Subcutaneous abdominal adipose tissue (tissue), 5 donors: ENCODE data around the gene IWS1.
A peak's percentile ranks its signal among the peaks of the same experiment; 100 is the strongest.

Experiments
- H3K27ac ChIP-seq: one replicate; pipeline ENCODE4 v1.7.0; 2013; ENCODE audit warnings: low read depth, mild to moderate bottlenecking, inconsistent platforms, low read length, moderate library complexity
- H3K27me3 ChIP-seq, 5 donors: one replicate each; pipeline ENCODE4 v1.7.0; 2013; ENCODE audit warnings: low read length in 5 of 5, inconsistent platforms in 1 of 5; ENCODE audit not compliant: control insufficient read depth in 5 of 5, insufficient read depth in 4 of 5
- H3K36me3 ChIP-seq, 5 donors: one replicate each; pipeline ENCODE4 v1.7.0; 2013; ENCODE audit warnings: low read length in 5 of 5; ENCODE audit not compliant: control insufficient read depth in 5 of 5, insufficient read depth in 5 of 5
- H3K4me1 ChIP-seq, 5 donors: one replicate each; pipeline ENCODE4 v1.7.0; 2013; ENCODE audit warnings: low read length in 5 of 5, mild to moderate bottlenecking in 3 of 5, moderate library complexity in 1 of 5; ENCODE audit not compliant: control insufficient read depth in 5 of 5, insufficient read depth in 5 of 5
- H3K4me3 ChIP-seq, 5 donors: one replicate each; pipeline ENCODE4 v1.7.0; 2013; ENCODE audit warnings: low read length in 5 of 5, low read depth in 1 of 5
- H3K9ac ChIP-seq, 5 donors: one replicate each; pipeline ENCODE4 v1.7.0; 2013; ENCODE audit warnings: low read length in 5 of 5, mild to moderate bottlenecking in 4 of 5, moderate library complexity in 3 of 5
- H3K9me3 ChIP-seq, 5 donors: one replicate each; pipeline ENCODE4 v1.7.0; 2013; ENCODE audit warnings: low read length in 5 of 5; ENCODE audit not compliant: control insufficient read depth in 5 of 5
- donor health status: healthy.
- donor health status: healthy.
- donor health status: healthy.
- donor health status: healthy.
- donor health status: healthy.

The IWS1 gene

GRCh38 chr2:127569666-127570065 lies 43.4 kb upstream of the IWS1 start:
- H3K27me3 ChIP-seq, result no peaks in the 10 kb centered on the region
- H3K36me3 ChIP-seq, result no peaks in the 10 kb centered on the region
- no peak overlapping the region for H3K9ac ChIP-seq
- H3K27ac ChIP-seq, result peak overlapping the region; percentile 37
- H3K9me3 ChIP-seq, result no peaks in the 10 kb centered on the region
- H3K4me1 ChIP-seq, result peaks cover 10 to 30% (median 24%) of the 10 kb centered on the region in 5 donors
- no peak overlapping the region for H3K4me3 ChIP-seq

- Histone ChIP-seq H3K36me3 (no peaks in the 10 kb centered on the region), H3K4me3 (no peak overlapping the region), H3K9ac (no peak overlapping the region), H3K9me3 (peaks cover 0 to 4% (median 3%) of the 10 kb centered on the region in 5 donors), H3K4me1 (peaks cover 12 to 37% (median 31%) of the 10 kb centered on the region in 5 donors), H3K27ac (no peak overlapping the region), H3K27me3 (no peaks in the 10 kb centered on the region)
Observed at GRCh38 chr2:127568128-127568527, 41.8 kb upstream of the IWS1 start.

GRCh38 chr2:127567351-127567854 lies 41.1 kb upstream of the IWS1 start:
- Histone ChIP-seq H3K4me1 (peaks cover 12 to 42% (median 32%) of the 10 kb centered on the region in 5 donors), H3K27ac (no peak overlapping the region), H3K9ac (no peak overlapping the region), H3K27me3 (no peaks in the 10 kb centered on the region), H3K36me3 (no peaks in the 10 kb centered on the region), H3K9me3 (peaks cover 0 to 4% (median 3%) of the 10 kb centered on the region in 5 donors), H3K4me3 (no peak overlapping the region)

- Histone ChIP-seq H3K4me3 (no peak overlapping the region), H3K4me1 (peaks cover 12 to 44% (median 32%) of the 10 kb centered on the region in 5 donors), H3K36me3 (no peaks in the 10 kb centered on the region), H3K9me3 (peaks cover 0 to 4% (median 3%) of the 10 kb centered on the region in 5 donors), H3K9ac (no peak overlapping the region), H3K27me3 (no peaks in the 10 kb centered on the region), H3K27ac (no peak overlapping the region)
Observed at GRCh38 chr2:127566576-127566975, 40.3 kb upstream of the IWS1 start.

GRCh38 chr2:127566139-127566417 lies 39.8 kb upstream of the IWS1 start:
- peaks cover 12 to 48% (median 32%) of the 10 kb centered on the region in 5 donors for H3K4me1 ChIP-seq
- peaks cover 0 to 4% (median 3%) of the 10 kb centered on the region in 5 donors for H3K9me3 ChIP-seq
- no peak overlapping the region for H3K27ac ChIP-seq
- H3K36me3 ChIP-seq, result no peaks in the 10 kb centered on the region
- H3K4me3 ChIP-seq, result no peak overlapping the region
- no peaks in the 10 kb centered on the region for H3K27me3 ChIP-seq
- H3K9ac ChIP-seq, result no peak overlapping the region

- Histone ChIP-seq H3K4me3 (no peak overlapping the region), H3K36me3 (no peaks in the 10 kb centered on the region), H3K4me1 (peaks cover 12 to 49% (median 34%) of the 10 kb centered on the region in 5 donors), H3K27me3 (no peaks in the 10 kb centered on the region), H3K27ac (no peak overlapping the region), H3K9me3 (peaks cover 0 to 4% (median 3%) of the 10 kb centered on the region in 5 donors), H3K9ac (no peak overlapping the region)
Observed at GRCh38 chr2:127565261-127566138, 39.2 kb upstream of the IWS1 start.

- H3K27me3 ChIP-seq, result no peaks in the 10 kb centered on the region
- no peak overlapping the region for H3K27ac ChIP-seq
- H3K36me3 ChIP-seq, result no peaks in the 10 kb centered on the region
- H3K4me1 ChIP-seq, result peaks cover 8 to 46% (median 33%) of the 10 kb centered on the region in 5 donors
- peaks cover 0 to 4% (median 3%) of the 10 kb centered on the region in 5 donors for H3K9me3 ChIP-seq
- no peak overlapping the region for H3K9ac ChIP-seq
- H3K4me3 ChIP-seq, result no peak overlapping the region
Observed at GRCh38 chr2:127564429-127565260, 38.4 kb upstream of the IWS1 start.

GRCh38 chr2:127563458-127564428 lies 37.5 kb upstream of the IWS1 start:
- Histone ChIP-seq H3K27me3 (no peaks in the 10 kb centered on the region), H3K36me3 (no peaks in the 10 kb centered on the region), H3K4me3 (no peak overlapping the region), H3K9ac (no peak overlapping the region), H3K27ac (peak overlapping the region; percentile 2), H3K9me3 (peaks cover 0 to 4% (median 3%) of the 10 kb centered on the region in 5 donors), H3K4me1 (peaks cover 3 to 37% (median 25%) of the 10 kb centered on the region in 5 donors)

GRCh38 chr2:127562936-127563335 lies 36.6 kb upstream of the IWS1 start:
- Histone ChIP-seq H3K36me3 (no peaks in the 10 kb centered on the region), H3K27ac (peak overlapping the region; percentile 2), H3K9me3 (peaks cover 0 to 4% (median 3%) of the 10 kb centered on the region in 5 donors), H3K4me3 (no peak overlapping the region), H3K27me3 (no peaks in the 10 kb centered on the region), H3K4me1 (peaks cover 3 to 29% (median 21%) of the 10 kb centered on the region in 5 donors), H3K9ac (no peak overlapping the region)
